ENCODE measurements around the gene PSKH1. TPM values are rescaled to one million over a fixed set of nuclear protein-coding genes. Genes with fewer than 3 reads are reported as not detected.
A peak's percentile ranks its signal among the peaks of the same experiment; 100 is the strongest.

PSKH1 gene
- total and polyA plus RNA-seq, 10 of the 15 experiments (the other 5 are each of a cell fraction or from before 2014, with no cell fraction given), result 0.63 to 20.4 (median 7.8) TPM

DNA sequence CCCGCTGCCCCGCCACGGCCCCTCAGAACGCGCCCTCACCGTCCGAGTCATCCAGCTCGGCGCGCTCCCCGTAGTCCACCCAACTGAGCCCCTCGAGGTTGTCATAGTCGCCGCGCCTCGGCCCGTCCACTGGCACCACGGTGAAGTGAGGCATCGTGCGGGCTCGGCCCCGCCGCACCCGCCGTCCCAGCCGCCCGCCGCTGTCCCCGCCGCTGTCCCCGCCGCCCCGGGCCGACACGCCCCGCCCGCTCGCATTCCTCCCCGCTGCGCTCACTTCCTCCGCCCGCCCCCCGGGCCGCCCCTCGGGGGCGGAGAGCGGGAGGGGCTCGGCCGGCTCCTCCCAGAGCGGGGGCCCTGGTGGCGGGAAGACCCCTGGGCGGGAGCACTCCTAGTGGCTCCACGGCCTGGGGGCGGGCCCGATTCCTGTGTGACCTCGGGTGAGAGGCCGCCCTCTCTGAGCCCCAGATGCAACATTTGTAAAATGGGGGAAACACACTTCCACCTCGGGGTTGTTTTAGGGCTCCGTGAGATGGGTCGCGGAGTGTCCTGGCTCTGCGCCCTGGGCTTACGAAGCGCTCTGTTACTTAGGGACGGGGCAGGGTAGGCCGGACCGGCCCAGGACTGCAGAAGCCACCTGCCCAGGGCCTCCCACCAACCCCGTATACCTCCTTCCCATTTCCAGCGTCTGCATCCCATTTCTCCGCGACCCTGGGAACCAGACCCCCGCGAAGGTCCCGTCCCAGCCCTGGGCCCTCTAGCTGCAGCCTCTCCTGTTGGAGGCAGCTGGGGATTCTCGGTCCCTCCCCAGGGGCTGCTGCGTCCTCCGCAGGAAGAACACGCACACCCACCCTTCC, 75.6 kb downstream of the PSKH1 start, which contains the start of gene SLC12A4 (continued):
- TF ChIP-seq NBN (IDR thresholded peaks at IDR 0.05) (peak; percentile 88), LARP7 (IDR thresholded peaks at IDR 0.05) (peak; percentile 10), TBL1XR1 (IDR thresholded peaks at IDR 0.05; ENCODE audit: low read depth, low read length) (no peak), NR2F1 (conservative IDR thresholded peaks at IDR 0.05) (peak; percentile 42; the same call in 1 of the 2 replicates), PAX8 (IDR thresholded peaks at IDR 0.05) (no peak), SPI1 (IDR thresholded peaks at IDR 0.05; ENCODE audit: borderline replicate concordance, insufficient read depth, low read depth, low read length) (peak; percentile 62), YY1 (IDR thresholded peaks at IDR 0.05; ENCODE audit: low read depth, low read length) (peak; percentile 55; the same call in 1 of the 2 replicates), CHD4 (IDR thresholded peaks at IDR 0.05) (peak; percentile 43; the same call in 1 of the 2 replicates), CREB1 (IDR thresholded peaks at IDR 0.05; ENCODE audit: low read depth) (0 out of 2 replicates have a peak, but pooled peaks have one; percentile 5), TCF3 (IDR thresholded peaks at IDR 0.05; ENCODE audit: borderline replicate concordance, insufficient read depth, low read depth, low read length) (no peak)
- TF ChIP-seq, protein P1, sequence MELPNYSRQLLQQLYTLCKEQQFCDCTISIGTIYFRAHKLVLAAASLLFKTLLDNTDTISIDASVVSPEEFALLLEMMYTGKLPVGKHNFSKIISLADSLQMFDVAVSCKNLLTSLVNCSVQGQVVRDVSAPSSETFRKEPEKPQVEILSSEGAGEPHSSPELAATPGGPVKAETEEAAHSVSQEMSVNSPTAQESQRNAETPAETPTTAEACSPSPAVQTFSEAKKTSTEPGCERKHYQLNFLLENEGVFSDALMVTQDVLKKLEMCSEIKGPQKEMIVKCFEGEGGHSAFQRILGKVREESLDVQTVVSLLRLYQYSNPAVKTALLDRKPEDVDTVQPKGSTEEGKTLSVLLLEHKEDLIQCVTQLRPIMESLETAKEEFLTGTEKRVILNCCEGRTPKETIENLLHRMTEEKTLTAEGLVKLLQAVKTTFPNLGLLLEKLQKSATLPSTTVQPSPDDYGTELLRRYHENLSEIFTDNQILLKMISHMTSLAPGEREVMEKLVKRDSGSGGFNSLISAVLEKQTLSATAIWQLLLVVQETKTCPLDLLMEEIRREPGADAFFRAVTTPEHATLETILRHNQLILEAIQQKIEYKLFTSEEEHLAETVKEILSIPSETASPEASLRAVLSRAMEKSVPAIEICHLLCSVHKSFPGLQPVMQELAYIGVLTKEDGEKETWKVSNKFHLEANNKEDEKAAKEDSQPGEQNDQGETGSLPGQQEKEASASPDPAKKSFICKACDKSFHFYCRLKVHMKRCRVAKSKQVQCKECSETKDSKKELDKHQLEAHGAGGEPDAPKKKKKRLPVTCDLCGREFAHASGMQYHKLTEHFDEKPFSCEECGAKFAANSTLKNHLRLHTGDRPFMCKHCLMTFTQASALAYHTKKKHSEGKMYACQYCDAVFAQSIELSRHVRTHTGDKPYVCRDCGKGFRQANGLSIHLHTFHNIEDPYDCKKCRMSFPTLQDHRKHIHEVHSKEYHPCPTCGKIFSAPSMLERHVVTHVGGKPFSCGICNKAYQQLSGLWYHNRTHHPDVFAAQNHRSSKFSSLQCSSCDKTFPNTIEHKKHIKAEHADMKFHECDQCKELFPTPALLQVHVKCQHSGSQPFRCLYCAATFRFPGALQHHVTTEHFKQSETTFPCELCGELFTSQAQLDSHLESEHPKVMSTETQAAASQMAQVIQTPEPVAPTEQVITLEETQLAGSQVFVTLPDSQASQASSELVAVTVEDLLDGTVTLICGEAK (IDR thresholded peaks at IDR 0.05; ENCODE audit: borderline replicate concordance), result 0 out of 2 replicates have a peak, but pooled peaks have one; percentile 38
